GM23338 (cell line): ENCODE measurements around the gene BOLA3. TPM values are rescaled to one million over a fixed set of nuclear protein-coding genes. Genes with fewer than 3 reads are reported as not detected.
"Not testable (repeated sequence)": the region's sequence is repeated elsewhere in the genome, so short reads cannot be mapped to it uniquely, and the experiment has no call there.

Experiments
- ATAC-seq: fragments of 200-7000 bp; cut with Tn5 transposase; 3 replicates; pipeline ENCODE4 v1.9.1; 2020
- DNase-seq: peaks from one replicate; pipeline ENCODE4 v3.0.0-alpha.2; 2015; ENCODE audit warnings: low spot score
- H2AFZ ChIP-seq: fragments of 200-600 bp; sonication (generic); 2 replicates; pipeline ENCODE4 v1.8.0; 2016; ENCODE audit warnings: antibody characterized with exemption, mild to moderate bottlenecking, moderate library complexity
- H3F3A ChIP-seq: fragments of 200-600 bp; sonication (generic); replicated peaks from 2 replicates; pipeline ENCODE4 v1.8.0; 2017; ENCODE audit warnings: antibody characterized with exemption, mixed run types, low read depth
- H3K27ac ChIP-seq: fragments of 200-600 bp; sonication (generic); 2 replicates; pipeline ENCODE4 v1.6.1; 2016; ENCODE audit warnings: low read depth
- H3K27me3 ChIP-seq: fragments of 200-600 bp; sonication (generic); 2 replicates; pipeline ENCODE4 v1.8.0; 2016; ENCODE audit warnings: mild to moderate bottlenecking, mixed run types, moderate library complexity; ENCODE audit not compliant: insufficient read depth
- H3K36me3 ChIP-seq: fragments of 200-600 bp; sonication (generic); 2 replicates; pipeline ENCODE4 v1.8.0; 2016; ENCODE audit warnings: mild to moderate bottlenecking; ENCODE audit not compliant: insufficient read depth
- H3K4me1 ChIP-seq: fragments of 200-600 bp; sonication (generic); 2 replicates; pipeline ENCODE4 v1.8.0; 2016; ENCODE audit warnings: mild to moderate bottlenecking, moderate library complexity; ENCODE audit not compliant: insufficient read depth
- H3K4me2 ChIP-seq: fragments of 200-600 bp; sonication (generic); 2 replicates; pipeline ENCODE4 v1.7.1; 2017; ENCODE audit warnings: mixed run types
- H3K4me3 ChIP-seq: fragments of 200-600 bp; sonication (generic); 2 replicates; pipeline ENCODE4 v1.6.1; 2016; ENCODE audit warnings: mixed run types
- H3K79me2 ChIP-seq: fragments of 200-600 bp; sonication (generic); replicated peaks from 2 replicates; pipeline ENCODE4 v1.8.0; 2017; ENCODE audit warnings: mild to moderate bottlenecking; ENCODE audit not compliant: insufficient read depth
- H3K9me2 ChIP-seq: fragments of 200-600 bp; sonication (generic); 2 replicates; pipeline ENCODE4 v1.8.0; 2017; ENCODE audit not compliant: insufficient read depth
- H4K20me1 ChIP-seq: fragments of 200-600 bp; sonication (generic); replicated peaks from 2 replicates; pipeline ENCODE4 v1.8.0; 2017; ENCODE audit warnings: mild to moderate bottlenecking; ENCODE audit not compliant: insufficient read depth
- H3K27ac Mint-ChIP-seq: 2 replicates; pipeline ENCODE4 v1.8.0; 2020; ENCODE audit warnings: inconsistent platforms, mild to moderate bottlenecking, moderate library complexity, mixed read lengths
- H3K27me3 Mint-ChIP-seq: 3 replicates; pipeline ENCODE4 v1.8.0; 2022; ENCODE audit warnings: low read depth, mild to moderate bottlenecking, moderate library complexity, mixed read lengths, inconsistent platforms; ENCODE audit not compliant: insufficient read depth, poor library complexity
- H3K36me3 Mint-ChIP-seq: 3 replicates; pipeline ENCODE4 v1.8.0; 2021; ENCODE audit warnings: low read depth, mild to moderate bottlenecking, inconsistent platforms, moderate library complexity, mixed read lengths
- H3K4me1 Mint-ChIP-seq: 3 replicates; pipeline ENCODE4 v1.8.0; 2020; ENCODE audit warnings: mild to moderate bottlenecking, inconsistent platforms, mixed read lengths
- H3K4me3 Mint-ChIP-seq: 3 replicates; pipeline ENCODE4 v1.8.0; 2021; ENCODE audit warnings: moderate library complexity, mild to moderate bottlenecking, inconsistent platforms, mixed read lengths
- H3K9me3 Mint-ChIP-seq: 3 replicates; pipeline ENCODE4 v1.8.0; 2020; ENCODE audit warnings: moderate library complexity, mild to moderate bottlenecking, inconsistent platforms, mixed read lengths
- CTCF ChIP-seq, 2 experiments: fragments of 200-600 bp in 1 of 2; sonication (generic) in 1 of 2; conservative IDR thresholded peaks; 2 replicates each; pipeline versions ENCODE4 v1.5.1 to v1.6.1; 2016 to 2017; ENCODE audit warnings: antibody characterized with exemption in 2 of 2, low read depth in 2 of 2, mild to moderate bottlenecking in 2 of 2, moderate library complexity in 1 of 2
- NANOG ChIP-seq: IDR thresholded peaks from 2 replicates; pipeline ENCODE4 v1.6.1; 2016; ENCODE audit warnings: antibody characterized with exemption, borderline replicate concordance
- POLR2AphosphoS5 ChIP-seq: IDR thresholded peaks from 2 replicates; pipeline ENCODE4 v1.6.1; 2016; ENCODE audit warnings: antibody characterized with exemption, low read depth
- REST ChIP-seq: IDR thresholded peaks from one replicate; pipeline ENCODE4 v1.6.1; 2018; ENCODE audit warnings: antibody characterized with exemption; ENCODE audit not compliant: unreplicated experiment
- ZNF114 ChIP-seq: fragments of 250-450 bp; sonication (Bioruptor Pico); IDR thresholded peaks from 2 replicates; pipeline ENCODE4 v1.5.0; 2020; ENCODE audit warnings: mild to moderate bottlenecking, moderate library complexity
- ZNF331 ChIP-seq: fragments of 250-450 bp; sonication (Bioruptor Pico); IDR thresholded peaks from 2 replicates; pipeline ENCODE4 v1.5.0; 2020; ENCODE audit warnings: low read depth, mild to moderate bottlenecking, moderate library complexity
- polyA plus RNA-seq: library from polyadenylated mRNA; unstranded; fragments of >200 nt; fragmentation: Nextera tagmentation; extraction: Ambion mirVana; gene quantifications from 2 replicates; pipeline ENCODE4 v1.2.1, GENCODE V29; 2016
- total RNA-seq: library from RNA; depleted of rRNA; stranded (reverse); fragments of >200 nt; shearing (Covaris generic); gene quantifications from 2 replicates; pipeline ENCODE4 v1.2.3, GENCODE V29; 2014
- TF ChIP-seq, protein P1 (sequence below): fragments of 250-450 bp; sonication (Bioruptor Pico); IDR thresholded peaks from 2 replicates; pipeline ENCODE4 v1.5.0; 2020; ENCODE audit warnings: mild to moderate bottlenecking, moderate library complexity

BOLA3 gene
- total and polyA plus RNA-seq, 2 experiments from 2014 or later = 89.8 to 233 TPM

- no peak overlapping the region for H3K4me3 Mint-ChIP-seq
- peaks cover 4% of the 10 kb centered on the region; the same call in 1 of the 2 replicates for H3K36me3 ChIP-seq
- no peaks in the 10 kb centered on the region; the same call in none of the 2 replicates for H4K20me1 ChIP-seq
- no peak overlapping the region for H3K27ac ChIP-seq
- no peak for DNase-seq
- TF ChIP-seq ZNF114 (CRISPR knock-in tag) (no peak), REST (no peak), CTCF (conservative IDR thresholded peaks at IDR 0.05; ENCODE audit: low read depth in 2 of 2) (no peak), NANOG (no peak), ZNF331 (CRISPR knock-in tag) (no peak), POLR2AphosphoS5 (no peak)
- TF ChIP-seq, protein P1, sequence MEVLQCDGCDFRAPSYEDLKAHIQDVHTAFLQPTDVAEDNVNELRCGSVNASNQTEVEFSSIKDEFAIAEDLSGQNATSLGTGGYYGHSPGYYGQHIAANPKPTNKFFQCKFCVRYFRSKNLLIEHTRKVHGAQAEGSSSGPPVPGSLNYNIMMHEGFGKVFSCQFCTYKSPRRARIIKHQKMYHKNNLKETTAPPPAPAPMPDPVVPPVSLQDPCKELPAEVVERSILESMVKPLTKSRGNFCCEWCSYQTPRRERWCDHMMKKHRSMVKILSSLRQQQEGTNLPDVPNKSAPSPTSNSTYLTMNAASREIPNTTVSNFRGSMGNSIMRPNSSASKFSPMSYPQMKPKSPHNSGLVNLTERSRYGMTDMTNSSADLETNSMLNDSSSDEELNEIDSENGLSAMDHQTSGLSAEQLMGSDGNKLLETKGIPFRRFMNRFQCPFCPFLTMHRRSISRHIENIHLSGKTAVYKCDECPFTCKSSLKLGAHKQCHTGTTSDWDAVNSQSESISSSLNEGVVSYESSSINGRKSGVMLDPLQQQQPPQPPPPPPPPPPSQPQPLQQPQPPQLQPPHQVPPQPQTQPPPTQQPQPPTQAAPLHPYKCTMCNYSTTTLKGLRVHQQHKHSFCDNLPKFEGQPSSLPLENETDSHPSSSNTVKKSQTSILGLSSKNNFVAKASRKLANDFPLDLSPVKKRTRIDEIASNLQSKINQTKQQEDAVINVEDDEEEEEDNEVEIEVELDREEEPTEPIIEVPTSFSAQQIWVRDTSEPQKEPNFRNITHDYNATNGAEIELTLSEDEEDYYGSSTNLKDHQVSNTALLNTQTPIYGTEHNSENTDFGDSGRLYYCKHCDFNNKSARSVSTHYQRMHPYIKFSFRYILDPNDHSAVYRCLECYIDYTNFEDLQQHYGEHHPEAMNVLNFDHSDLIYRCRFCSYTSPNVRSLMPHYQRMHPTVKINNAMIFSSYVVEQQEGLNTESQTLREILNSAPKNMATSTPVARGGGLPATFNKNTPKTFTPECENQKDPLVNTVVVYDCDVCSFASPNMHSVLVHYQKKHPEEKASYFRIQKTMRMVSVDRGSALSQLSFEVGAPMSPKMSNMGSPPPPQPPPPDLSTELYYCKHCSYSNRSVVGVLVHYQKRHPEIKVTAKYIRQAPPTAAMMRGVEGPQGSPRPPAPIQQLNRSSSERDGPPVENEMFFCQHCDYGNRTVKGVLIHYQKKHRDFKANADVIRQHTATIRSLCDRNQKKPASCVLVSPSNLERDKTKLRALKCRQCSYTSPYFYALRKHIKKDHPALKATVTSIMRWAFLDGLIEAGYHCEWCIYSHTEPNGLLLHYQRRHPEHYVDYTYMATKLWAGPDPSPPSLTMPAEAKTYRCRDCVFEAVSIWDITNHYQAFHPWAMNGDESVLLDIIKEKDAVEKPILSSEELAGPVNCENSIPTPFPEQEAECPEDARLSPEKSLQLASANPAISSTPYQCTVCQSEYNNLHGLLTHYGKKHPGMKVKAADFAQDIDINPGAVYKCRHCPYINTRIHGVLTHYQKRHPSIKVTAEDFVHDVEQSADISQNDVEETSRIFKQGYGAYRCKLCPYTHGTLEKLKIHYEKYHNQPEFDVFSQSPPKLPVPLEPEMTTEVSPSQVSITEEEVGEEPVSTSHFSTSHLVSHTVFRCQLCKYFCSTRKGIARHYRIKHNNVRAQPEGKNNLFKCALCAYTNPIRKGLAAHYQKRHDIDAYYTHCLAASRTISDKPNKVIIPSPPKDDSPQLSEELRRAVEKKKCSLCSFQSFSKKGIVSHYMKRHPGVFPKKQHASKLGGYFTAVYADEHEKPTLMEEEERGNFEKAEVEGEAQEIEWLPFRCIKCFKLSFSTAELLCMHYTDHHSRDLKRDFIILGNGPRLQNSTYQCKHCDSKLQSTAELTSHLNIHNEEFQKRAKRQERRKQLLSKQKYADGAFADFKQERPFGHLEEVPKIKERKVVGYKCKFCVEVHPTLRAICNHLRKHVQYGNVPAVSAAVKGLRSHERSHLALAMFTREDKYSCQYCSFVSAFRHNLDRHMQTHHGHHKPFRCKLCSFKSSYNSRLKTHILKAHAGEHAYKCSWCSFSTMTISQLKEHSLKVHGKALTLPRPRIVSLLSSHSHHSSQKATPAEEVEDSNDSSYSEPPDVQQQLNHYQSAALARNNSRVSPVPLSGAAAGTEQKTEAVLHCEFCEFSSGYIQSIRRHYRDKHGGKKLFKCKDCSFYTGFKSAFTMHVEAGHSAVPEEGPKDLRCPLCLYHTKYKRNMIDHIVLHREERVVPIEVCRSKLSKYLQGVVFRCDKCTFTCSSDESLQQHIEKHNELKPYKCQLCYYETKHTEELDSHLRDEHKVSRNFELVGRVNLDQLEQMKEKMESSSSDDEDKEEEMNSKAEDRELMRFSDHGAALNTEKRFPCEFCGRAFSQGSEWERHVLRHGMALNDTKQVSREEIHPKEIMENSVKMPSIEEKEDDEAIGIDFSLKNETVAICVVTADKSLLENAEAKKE (CRISPR knock-in tag) = no peak
- peaks cover 13% of the 10 kb centered on the region for H3K27me3 Mint-ChIP-seq
- no peak overlapping the region for H3K4me3 ChIP-seq
- peak; percentile 24; the same call in 1 of the 3 replicates for ATAC-seq
- no peaks in the 10 kb centered on the region for H3K4me1 ChIP-seq
- H2AFZ ChIP-seq = no peak overlapping the region
- H3F3A ChIP-seq = no peaks in the 10 kb centered on the region
- no peaks in the 10 kb centered on the region for H3K27me3 ChIP-seq
- peak overlapping the region; percentile 65; the same call in 1 of the 2 replicates for H3K27ac Mint-ChIP-seq
- H3K36me3 Mint-ChIP-seq = peaks cover 52% of the 10 kb centered on the region
- H3K9me3 Mint-ChIP-seq = no peaks in the 10 kb centered on the region
- H3K79me2 ChIP-seq = no peaks in the 10 kb centered on the region
- peaks cover 8% of the 10 kb centered on the region for H3K4me1 Mint-ChIP-seq
- no peak overlapping the region for H3K4me2 ChIP-seq
- no peaks in the 10 kb centered on the region for H3K9me2 ChIP-seq
These were observed 57.6 kb downstream of the BOLA3 start for GRCh38 chr2:74089816-74090745.

GRCh38 chr2:74088676-74089075 lies 59.0 kb downstream of the BOLA3 start:
- H3F3A ChIP-seq, H3K4me1 Mint-ChIP-seq, H3K9me2 ChIP-seq, H3K4me1 ChIP-seq, H3K9me3 Mint-ChIP-seq, H3K4me3 Mint-ChIP-seq, H3K79me2 ChIP-seq, H2AFZ ChIP-seq, DNase-seq, H3K36me3 ChIP-seq, H3K27me3 ChIP-seq, H3K27ac ChIP-seq, H4K20me1 ChIP-seq, ATAC-seq, H3K4me2 ChIP-seq, H3K4me3 ChIP-seq, H3K27ac Mint-ChIP-seq: not testable (repeated sequence)
- peaks cover 47% of the 10 kb centered on the region for H3K36me3 Mint-ChIP-seq
- peaks cover 13% of the 10 kb centered on the region for H3K27me3 Mint-ChIP-seq
